ENCODE data around the gene ZBTB20. TPM values are rescaled to one million over a fixed set of nuclear protein-coding genes. Genes with fewer than 3 reads are reported as not detected.
A peak's percentile ranks its signal among the peaks of the same experiment; 100 is the strongest.

Gene ZBTB20
- total RNA-seq, 1 experiment from 2014 or later: 11.0 TPM

DNA sequence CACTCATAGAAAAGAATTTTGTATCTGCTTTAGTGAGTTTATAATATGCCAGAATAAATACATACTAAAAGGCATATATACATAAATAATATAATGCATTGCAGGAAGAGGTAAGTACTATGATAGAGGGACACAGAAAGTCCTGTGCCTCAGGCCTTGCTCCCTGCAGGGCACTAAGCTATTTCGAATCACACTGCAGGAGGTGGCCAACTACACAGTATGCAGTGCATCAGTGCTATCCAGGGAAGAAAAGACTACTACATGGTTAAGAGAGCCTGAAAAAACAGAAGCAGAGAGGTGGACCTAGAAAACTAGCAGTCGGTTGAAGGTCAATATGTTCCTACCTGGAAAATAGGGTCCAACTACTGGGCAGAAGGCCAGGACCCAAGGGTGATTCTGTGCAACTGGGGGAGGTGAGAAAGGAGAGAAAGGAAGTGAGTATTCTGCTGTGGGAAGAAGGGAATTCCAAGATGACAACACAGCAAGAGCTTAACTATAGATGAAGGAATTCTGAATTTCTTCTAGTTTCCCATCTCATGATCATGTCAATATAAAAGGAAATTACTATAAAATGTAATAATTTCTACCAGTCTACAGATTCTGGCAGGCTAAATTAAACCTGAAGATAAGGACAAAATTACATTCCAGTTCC lies 218.0 kb downstream of the ZBTB20 start:
- no peak for DNase-seq (ENCODE audit: low spot score)

- DNase-seq (ENCODE audit: low spot score): no peak
Observed at GRCh38 chr3:114904633-114905032, 242.5 kb downstream of the ZBTB20 start.

DNA sequence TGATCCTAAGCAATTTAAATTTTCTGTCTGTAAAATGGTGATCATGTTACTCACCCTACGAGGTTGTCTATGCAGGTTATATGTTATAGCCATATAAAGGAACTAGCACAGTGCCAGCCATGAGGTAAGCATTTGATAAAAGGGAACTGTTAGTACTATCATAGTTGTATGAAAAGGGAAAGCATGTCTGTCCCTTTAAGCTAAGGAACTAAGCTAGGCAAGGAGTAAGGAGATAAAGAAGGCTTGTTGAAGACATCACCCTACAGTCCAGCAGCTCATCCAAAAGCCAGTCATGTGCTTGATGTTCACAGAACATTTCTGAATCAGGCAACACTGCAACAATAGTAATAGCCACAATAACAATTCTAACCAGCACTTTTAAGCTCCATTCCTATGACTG lies 243.9 kb downstream of the ZBTB20 start:
- no peak for DNase-seq (ENCODE audit: low spot score)

- peak; percentile 70 for DNase-seq (ENCODE audit: low spot score)
Observed at GRCh38 chr3:114902691-114903101, 244.4 kb downstream of the ZBTB20 start.

- DNase-seq (ENCODE audit: low spot score): no peak
Observed at GRCh38 chr3:114900908-114901307, 246.2 kb downstream of the ZBTB20 start.

DNA sequence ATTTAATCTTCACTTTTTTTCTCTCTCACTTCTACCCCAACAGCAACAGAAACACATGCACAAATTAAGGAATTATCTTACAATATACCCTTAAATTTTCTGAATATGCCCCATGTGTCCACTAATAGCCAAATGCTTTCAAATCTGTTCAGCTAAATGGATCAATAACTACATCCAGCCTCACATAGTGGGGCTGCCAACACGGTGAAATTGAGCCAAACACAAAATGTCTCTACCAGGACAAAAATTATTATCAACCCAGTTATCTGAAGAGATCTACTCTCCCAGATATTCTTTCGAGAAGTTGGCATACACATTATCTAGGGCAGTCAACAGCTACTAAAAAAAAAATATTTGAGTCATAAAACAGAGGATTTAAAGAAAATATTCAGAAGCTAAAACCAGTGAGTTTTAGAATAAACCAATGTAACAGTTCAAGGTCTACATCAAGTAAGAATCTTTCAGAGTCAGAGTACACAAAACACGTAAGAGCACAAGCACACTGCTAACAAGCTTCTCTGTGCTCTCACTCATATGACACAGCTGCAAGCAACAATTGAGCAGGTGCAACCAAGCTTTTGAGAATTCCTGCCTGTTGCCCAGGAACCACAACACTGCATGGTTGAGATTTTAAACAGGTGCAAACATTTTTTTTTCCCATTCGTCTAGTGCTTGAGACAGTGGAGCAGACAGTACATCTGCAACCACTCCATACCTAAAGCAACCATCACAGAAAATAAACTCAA lies 247.7 kb downstream of the ZBTB20 start:
- DNase-seq (ENCODE audit: low spot score): peak; percentile 74

DNA sequence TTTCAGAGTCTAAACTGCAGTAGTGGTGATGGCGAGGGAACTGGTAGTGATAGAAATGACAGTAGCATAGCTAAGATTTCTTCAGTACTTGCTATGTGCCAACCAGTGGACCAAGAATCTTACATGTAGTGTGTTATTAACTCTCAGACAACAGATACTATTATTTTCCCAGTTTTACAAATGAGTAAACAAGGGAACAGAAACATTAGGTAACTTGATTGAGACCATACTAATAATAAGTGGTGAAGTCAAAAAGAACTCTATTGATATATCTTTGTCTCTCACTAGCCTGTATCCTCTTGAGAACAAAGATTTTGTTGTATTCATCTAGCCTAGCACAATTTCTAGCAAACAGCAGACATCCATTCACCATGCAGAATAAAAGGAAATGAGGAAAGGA lies 250.1 kb downstream of the ZBTB20 start:
- no peak for DNase-seq (ENCODE audit: low spot score)

GRCh38 chr3:114893361-114893760 lies 253.7 kb downstream of the ZBTB20 start:
- no peak for DNase-seq (ENCODE audit: low spot score)

DNA sequence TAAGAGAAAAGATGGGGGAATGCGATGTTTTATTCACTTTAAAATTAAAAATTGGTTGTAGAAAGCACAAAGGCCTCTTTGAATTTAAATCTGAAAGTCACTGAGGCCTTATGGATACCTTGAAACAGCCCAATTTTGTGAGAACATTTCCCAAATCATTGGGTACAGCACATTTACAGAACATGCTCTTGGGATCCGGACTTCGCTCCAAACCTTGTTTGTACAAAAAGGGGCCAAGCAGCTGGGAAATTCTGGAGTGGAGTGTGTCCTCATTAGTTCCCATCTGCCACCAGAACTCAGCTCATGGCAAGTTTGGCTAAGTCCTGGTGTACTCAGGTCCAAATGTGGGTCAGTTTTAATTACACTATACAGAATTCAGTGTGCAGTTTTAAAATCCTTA lies 254.2 kb downstream of the ZBTB20 start:
- no peak for DNase-seq (ENCODE audit: low spot score)

GRCh38 chr3:114892131-114892879 lies 254.8 kb downstream of the ZBTB20 start:
- DNase-seq (ENCODE audit: low spot score): no peak

GRCh38 chr3:114887806-114888205 lies 259.3 kb downstream of the ZBTB20 start:
- DNase-seq (ENCODE audit: low spot score): no peak

GRCh38 chr3:114886905-114887304 lies 260.2 kb downstream of the ZBTB20 start:
- DNase-seq (ENCODE audit: low spot score): no peak

DNA sequence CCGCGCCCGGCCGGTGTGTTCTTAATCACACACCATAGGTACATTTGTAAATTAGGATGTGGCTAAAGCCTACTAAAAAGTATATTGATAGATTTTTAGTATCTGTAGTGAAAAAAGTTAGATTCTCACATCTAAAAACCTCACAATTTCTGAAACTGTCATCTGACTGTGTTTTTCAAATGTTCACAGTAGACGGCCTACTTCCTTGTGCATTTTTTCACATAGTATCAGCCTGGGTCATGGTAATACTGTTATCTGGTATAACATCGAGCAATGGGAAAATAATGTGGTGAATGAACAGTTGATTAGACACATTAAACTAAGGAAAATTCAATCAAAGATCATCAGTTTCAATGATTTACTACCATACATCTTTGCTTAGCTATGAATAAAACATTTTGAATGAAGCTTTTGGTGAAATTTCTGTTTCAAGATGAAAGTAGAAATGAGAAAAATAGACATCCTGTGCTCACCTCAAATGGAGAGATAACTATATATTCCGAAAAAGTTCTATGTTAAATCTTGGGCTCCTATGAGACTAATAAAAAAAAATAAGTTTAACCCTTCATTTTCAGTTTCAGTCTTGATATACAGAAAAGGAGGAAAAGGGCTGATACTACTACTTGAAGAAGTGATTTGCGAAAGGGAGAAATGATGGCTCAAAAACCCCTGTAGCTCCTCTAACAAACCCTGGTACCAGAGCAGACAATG lies 262.7 kb downstream of the ZBTB20 start:
- DNase-seq (ENCODE audit: low spot score): no peak

- DNase-seq (ENCODE audit: low spot score): no peak
Observed at GRCh38 chr3:114880078-114880477, 267.0 kb downstream of the ZBTB20 start.

- no peak for DNase-seq (ENCODE audit: low spot score)
Observed at GRCh38 chr3:114879059-114880031, 267.7 kb downstream of the ZBTB20 start.

- no peak for DNase-seq (ENCODE audit: low spot score)
Observed at GRCh38 chr3:114878114-114878839, 268.8 kb downstream of the ZBTB20 start.

GRCh38 chr3:114877378-114878113 lies 269.5 kb downstream of the ZBTB20 start:
- no peak for DNase-seq (ENCODE audit: low spot score)

- no peak for DNase-seq (ENCODE audit: low spot score)
Observed at GRCh38 chr3:114874522-114874971, 272.5 kb downstream of the ZBTB20 start.

GRCh38 chr3:114873591-114873990 lies 273.5 kb downstream of the ZBTB20 start:
- no peak for DNase-seq (ENCODE audit: low spot score)
